HL-60 (cell line): Measurements from ENCODE around the gene KRT2.

ENCODE experiments used
- CTCF ChIP-seq: IDR thresholded peaks from one replicate; pipeline ENCODE4 v1.5.1; 2011; ENCODE audit warnings: low read length, control low read depth, inconsistent platforms; ENCODE audit not compliant: insufficient read depth
- POLR2AphosphoS5 ChIP-seq: IDR thresholded peaks from 2 replicates; pipeline ENCODE4 v1.6.1; 2012; ENCODE audit warnings: low read depth
- REST ChIP-seq: IDR thresholded peaks from 2 replicates; pipeline ENCODE4 v1.6.1; 2012; ENCODE audit warnings: low read depth; ENCODE audit not compliant: insufficient replicate concordance

GRCh38 chr12:52622349-52622748, 29.7 kb downstream of the KRT2 start:
- no peak for TF ChIP-seq CTCF
- TF ChIP-seq REST = no peak
- no peak for TF ChIP-seq POLR2AphosphoS5
